ENCODE data around the gene ARID3C. TPM values are rescaled to one million over a fixed set of nuclear protein-coding genes. Genes with fewer than 3 reads are reported as not detected.

Gene ARID3C, protein sequence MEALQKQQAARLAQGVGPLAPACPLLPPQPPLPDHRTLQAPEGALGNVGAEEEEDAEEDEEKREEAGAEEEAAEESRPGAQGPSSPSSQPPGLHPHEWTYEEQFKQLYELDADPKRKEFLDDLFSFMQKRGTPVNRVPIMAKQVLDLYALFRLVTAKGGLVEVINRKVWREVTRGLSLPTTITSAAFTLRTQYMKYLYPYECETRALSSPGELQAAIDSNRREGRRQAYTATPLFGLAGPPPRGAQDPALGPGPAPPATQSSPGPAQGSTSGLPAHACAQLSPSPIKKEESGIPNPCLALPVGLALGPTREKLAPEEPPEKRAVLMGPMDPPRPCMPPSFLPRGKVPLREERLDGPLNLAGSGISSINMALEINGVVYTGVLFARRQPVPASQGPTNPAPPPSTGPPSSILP
- total RNA-seq (under 1 TPM in 1 of 9 donors, not detected in 8; 0.20 TPM), polyA plus RNA-seq (not detected)
- long read RNA-seq, donor 1, result 0 reads
- long read RNA-seq, donor 2, result 0 reads
- long read RNA-seq, donor 3, result 0 reads

DNA sequence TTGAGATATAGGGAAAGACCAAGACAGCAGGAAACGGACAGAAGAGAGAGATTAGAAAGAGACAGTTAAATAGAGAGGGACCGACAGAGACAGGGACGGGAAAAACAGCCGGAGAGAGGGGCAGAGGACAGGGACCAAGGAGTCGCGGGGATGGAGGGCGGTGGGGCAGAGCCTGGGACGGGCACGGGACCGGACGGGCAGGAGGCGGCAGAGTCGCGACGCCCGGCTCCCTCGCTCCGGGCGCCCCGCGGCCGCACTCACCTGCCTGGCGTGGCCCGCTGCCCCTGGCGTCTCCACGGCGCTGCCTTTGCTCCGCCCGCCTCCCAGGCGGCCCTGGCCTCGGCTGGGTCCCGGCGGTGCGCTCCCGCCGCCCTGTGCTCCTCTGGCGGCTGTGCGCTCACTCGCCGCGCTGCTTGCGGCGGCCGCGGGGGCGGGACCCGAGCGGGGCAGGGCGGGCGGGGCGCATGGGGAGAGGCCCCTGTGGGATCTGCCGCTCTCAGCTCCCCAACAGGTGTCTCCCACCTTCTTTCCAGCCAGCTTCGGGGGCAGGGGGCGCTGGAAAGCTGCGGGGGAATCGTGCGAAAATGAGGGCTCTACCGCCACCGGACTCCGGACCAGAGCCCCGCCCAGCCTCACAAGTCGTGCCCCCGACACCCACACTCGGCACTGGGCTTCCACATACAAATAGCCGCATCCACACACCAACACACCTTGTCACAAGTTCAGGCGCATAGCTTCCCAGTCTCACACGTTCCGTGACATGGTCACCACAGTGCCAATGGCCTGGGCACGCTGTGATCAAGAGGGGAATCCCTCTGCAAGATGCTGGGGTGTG, at the start of gene ARID3C:
ARID3C (minus strand) TSS at position 411 of the 835 bp plus-strand sequence. CDS start 1,052 bp downstream, outside the sequence.
- DNase-seq (no peak), ATAC-seq (peak in 3 of 4 donors; percentile 54 to 82 (median 70))
- no peaks in the 10 kb centered on the region for H3K9me3 ChIP-seq
- no peak within 1 kb of the TSS for H3K27ac ChIP-seq
- intact Hi-C loops (cut with DNase I), result no loop called here
- H3K27me3 ChIP-seq, result peaks cover 32 to 70% (median 57%) of the 10 kb centered on the region in 9 donors
- TF ChIP-seq, protein P1, sequence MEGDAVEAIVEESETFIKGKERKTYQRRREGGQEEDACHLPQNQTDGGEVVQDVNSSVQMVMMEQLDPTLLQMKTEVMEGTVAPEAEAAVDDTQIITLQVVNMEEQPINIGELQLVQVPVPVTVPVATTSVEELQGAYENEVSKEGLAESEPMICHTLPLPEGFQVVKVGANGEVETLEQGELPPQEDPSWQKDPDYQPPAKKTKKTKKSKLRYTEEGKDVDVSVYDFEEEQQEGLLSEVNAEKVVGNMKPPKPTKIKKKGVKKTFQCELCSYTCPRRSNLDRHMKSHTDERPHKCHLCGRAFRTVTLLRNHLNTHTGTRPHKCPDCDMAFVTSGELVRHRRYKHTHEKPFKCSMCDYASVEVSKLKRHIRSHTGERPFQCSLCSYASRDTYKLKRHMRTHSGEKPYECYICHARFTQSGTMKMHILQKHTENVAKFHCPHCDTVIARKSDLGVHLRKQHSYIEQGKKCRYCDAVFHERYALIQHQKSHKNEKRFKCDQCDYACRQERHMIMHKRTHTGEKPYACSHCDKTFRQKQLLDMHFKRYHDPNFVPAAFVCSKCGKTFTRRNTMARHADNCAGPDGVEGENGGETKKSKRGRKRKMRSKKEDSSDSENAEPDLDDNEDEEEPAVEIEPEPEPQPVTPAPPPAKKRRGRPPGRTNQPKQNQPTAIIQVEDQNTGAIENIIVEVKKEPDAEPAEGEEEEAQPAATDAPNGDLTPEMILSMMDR (IDR thresholded peaks at IDR 0.05), result no peak
- TF ChIP-seq POLR2A (IDR thresholded peaks at IDR 0.05), result no peak
- H3K4me3 ChIP-seq, result peak within 1 kb of the TSS; percentile 11 to 57 (median 44)
- WGBS, 4 donors, result 1 to 4% (median 2%) methylated on average over 20 to 69 of the region's 69 CpGs
- peaks cover 0 to 22% (median 12%) of the 10 kb centered on the region in 12 donors for H3K4me1 ChIP-seq
- no peaks in the 10 kb centered on the region for H3K36me3 ChIP-seq

DNA sequence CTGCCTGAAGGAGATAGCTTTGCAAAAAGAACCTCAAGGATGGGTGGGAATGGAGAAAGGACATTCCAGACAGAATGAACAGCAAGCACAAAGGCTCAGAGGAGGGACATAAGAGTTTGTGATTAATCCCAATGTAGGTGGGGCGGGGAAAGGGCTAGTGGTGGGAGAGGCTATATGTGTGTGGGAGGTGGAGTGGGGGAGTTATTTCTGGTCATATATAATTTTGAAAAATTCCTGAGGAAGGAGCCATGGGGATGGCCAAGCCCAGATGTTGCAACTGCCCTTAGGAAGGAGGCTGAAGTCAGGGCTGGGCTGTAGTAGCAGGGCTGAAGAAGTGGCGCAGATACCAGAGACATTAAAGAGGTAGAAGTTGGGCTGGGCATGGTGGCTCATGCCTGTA, 47.0 kb upstream of the ARID3C start:
- intact Hi-C loops (cut with DNase I), result no loop called here

DNA sequence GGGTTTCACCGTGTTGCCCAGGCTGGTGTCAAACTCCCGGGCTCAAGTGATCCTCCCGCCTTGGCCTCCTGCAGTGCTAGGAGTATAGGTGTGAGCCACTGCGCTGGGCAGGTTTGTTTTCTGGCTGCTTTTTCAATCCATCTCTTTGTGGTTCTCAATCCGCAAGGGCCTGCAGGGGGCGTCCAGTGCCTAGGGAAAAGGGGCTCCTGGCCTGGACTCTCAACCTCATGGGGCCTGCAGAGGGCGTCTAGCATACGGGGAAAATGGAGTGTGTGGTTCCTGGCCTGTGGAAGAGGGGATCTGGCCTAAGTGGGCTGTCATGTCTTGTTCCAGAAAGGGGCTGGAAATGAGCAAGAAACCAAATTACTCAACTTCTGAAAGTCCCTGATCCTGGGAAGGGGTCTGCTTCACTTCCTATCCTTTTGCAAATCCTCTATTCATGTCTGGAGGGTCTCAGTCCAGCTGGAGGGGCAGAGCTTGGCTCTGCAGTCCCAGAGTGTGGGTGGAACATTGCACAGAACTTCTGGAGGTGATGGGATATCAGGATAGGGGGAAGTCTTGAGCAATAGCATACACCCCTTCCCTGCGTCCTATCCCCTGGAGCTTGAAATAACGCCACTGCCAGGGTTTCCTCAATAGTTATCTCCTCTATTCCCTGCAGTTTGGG, 46.3 kb upstream of the ARID3C start:
- H3K9me3 ChIP-seq, result peaks cover 0 to 2% (median 0%) of the 10 kb centered on the region in 12 donors
- no peaks in the 10 kb centered on the region for H3K27me3 ChIP-seq
- WGBS, 4 donors, result 34 to 58% (median 44%) methylated on average over 9 to 10 of the region's 10 CpGs
- intact Hi-C loops (cut with DNase I), result no loop called here
- no peaks in the 10 kb centered on the region for H3K36me3 ChIP-seq
- H3K4me3 ChIP-seq, result no peak overlapping the region
- TF ChIP-seq, protein P1 (IDR thresholded peaks at IDR 0.05), result peak in 11 of 12 donors; percentile 14 to 63 (median 42)
- no peak for TF ChIP-seq POLR2A (IDR thresholded peaks at IDR 0.05)
- no peaks in the 10 kb centered on the region for H3K4me1 ChIP-seq
- DNase-seq (peak in 4 of 5 donors; percentile 53 to 79 (median 56)), ATAC-seq (peak; percentile 29 to 76 (median 64))
- H3K27ac ChIP-seq, result no peak overlapping the region

More for the DNA sequence above, 47.0 kb upstream of the ARID3C start:
- WGBS, 4 donors, result 96 to 100% (median 98%) methylated on average over 2 of the region's 2 CpGs
- Histone ChIP-seq H3K27ac (no peak overlapping the region), H3K27me3 (no peaks in the 10 kb centered on the region), H3K4me3 (no peak overlapping the region), H3K9me3 (no peaks in the 10 kb centered on the region), H3K4me1 (no peaks in the 10 kb centered on the region), H3K36me3 (no peaks in the 10 kb centered on the region)
- ATAC-seq, result no peak
- DNase-seq, result no peak
- no peak for TF ChIP-seq POLR2A (IDR thresholded peaks at IDR 0.05)
- TF ChIP-seq, protein P1 (IDR thresholded peaks at IDR 0.05), result no peak
